ENCODE data around the gene CYB561. TPM values are rescaled to one million over a fixed set of nuclear protein-coding genes. Genes with fewer than 3 reads are reported as not detected.

The CYB561 gene
- total and polyA plus RNA-seq, 2 of the 4 experiments (the other 2 are of a cell fraction): 2.5 to 3.0 TPM

DNA sequence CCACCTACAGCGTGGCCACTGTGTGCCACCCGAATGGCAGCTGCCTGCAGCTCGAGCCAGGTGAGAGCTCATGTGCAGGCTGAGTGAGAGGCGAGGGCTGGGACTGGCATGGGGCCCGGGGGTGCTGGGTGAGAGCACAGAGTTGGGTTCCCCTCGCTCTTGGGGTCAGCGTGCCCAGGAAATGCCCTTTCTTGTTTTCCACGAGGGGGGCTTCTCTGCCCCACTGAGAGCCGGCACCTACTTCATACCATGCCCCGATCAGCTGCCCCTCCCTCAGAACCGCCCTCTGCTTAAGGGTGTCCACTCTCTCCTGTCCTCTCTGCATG lies 40.9 kb upstream of the CYB561 start:
- Histone ChIP-seq H3K14ac (replicated peaks; ENCODE audit: low read depth, low read length) (no peak overlapping the region), H3K79me1 (ENCODE audit: low read depth in 1 of 2, low read length in 2 of 2) (no peaks in the 10 kb centered on the region), H3K18ac (ENCODE audit: low read depth, low read length) (no peak overlapping the region), H3K9me3 (ENCODE audit: control insufficient read depth, insufficient read depth, low read length) (no peaks in the 10 kb centered on the region), H3K9ac (ENCODE audit: low read depth, low read length) (no peak overlapping the region), H3K9me1 (ENCODE audit: insufficient read depth, low read length) (no peaks in the 10 kb centered on the region; the same call in 1 of the 2 replicates), H2AK5ac (ENCODE audit: low read depth, low read length) (no peak overlapping the region), H2BK120ac (ENCODE audit: low read depth, low read length) (no peak overlapping the region), H3K27me3 (ENCODE audit: control insufficient read depth, insufficient read depth, low read length) (peaks cover 11% of the 10 kb centered on the region; the same call in 1 of the 2 replicates), H2BK20ac (ENCODE audit: low read depth, low read length) (no peak overlapping the region), H4K5ac (ENCODE audit: low read depth, low read length) (no peak overlapping the region), H3K4me1 (ENCODE audit: control insufficient read depth, insufficient read depth, low read length) (no peaks in the 10 kb centered on the region), H3K4me2 (ENCODE audit: low read depth, low read length) (no peak overlapping the region), H3K4me3 (ENCODE audit: insufficient read depth, low read depth, low read length) (no peak overlapping the region), H3K27ac (ENCODE audit: insufficient read depth, low read length) (no peak overlapping the region), H2AK9ac (replicated peaks; ENCODE audit: low read depth, low read length, poor library complexity) (no peak overlapping the region), H3K36me3 (ENCODE audit: control insufficient read depth, insufficient read depth, low read length) (no peaks in the 10 kb centered on the region), H2BK15ac (ENCODE audit: low read depth, low read length) (no peak overlapping the region), H4K91ac (ENCODE audit: insufficient read depth, low read depth, low read length) (no peak overlapping the region), H2BK5ac (ENCODE audit: low read depth, low read length, poor library complexity, severe bottlenecking) (no peak overlapping the region), H3K4ac (ENCODE audit: low read depth, low read length) (no peak overlapping the region), H2AFZ (replicated peaks; ENCODE audit: low read length, poor library complexity) (no peak overlapping the region), H3K56ac (ENCODE audit: extremely low read depth, insufficient read depth, low read length) (no peak overlapping the region), H3K23ac (ENCODE audit: low read depth, low read length) (no peak overlapping the region), H4K8ac (ENCODE audit: low read depth in 2 of 2, low read length in 2 of 2) (no peak overlapping the region), H4K20me1 (ENCODE audit: insufficient read depth, low read length) (no peaks in the 10 kb centered on the region)
- no peak for ATAC-seq (ENCODE audit: low read depth)
- TF ChIP-seq, protein P1, sequence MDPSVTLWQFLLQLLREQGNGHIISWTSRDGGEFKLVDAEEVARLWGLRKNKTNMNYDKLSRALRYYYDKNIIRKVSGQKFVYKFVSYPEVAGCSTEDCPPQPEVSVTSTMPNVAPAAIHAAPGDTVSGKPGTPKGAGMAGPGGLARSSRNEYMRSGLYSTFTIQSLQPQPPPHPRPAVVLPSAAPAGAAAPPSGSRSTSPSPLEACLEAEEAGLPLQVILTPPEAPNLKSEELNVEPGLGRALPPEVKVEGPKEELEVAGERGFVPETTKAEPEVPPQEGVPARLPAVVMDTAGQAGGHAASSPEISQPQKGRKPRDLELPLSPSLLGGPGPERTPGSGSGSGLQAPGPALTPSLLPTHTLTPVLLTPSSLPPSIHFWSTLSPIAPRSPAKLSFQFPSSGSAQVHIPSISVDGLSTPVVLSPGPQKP (IDR thresholded peaks at IDR 0.05; ENCODE audit: borderline replicate concordance, low read depth, low read length): no peak
- TF ChIP-seq MAFK (IDR thresholded peaks at IDR 0.05; ENCODE audit: low read depth, low read length) (no peak), POLR2A (IDR thresholded peaks at IDR 0.05; ENCODE audit: low read depth, low read length) (no peak), SMC3 (IDR thresholded peaks at IDR 0.05; ENCODE audit: low read depth, low read length) (no peak), MXI1 (IDR thresholded peaks at IDR 0.05; ENCODE audit: borderline replicate concordance, low read depth, low read length) (no peak), FOS (IDR thresholded peaks at IDR 0.05; ENCODE audit: low read depth, low read length) (no peak), NFE2L2 (IDR thresholded peaks at IDR 0.05; ENCODE audit: low read depth, low read length) (no peak), MAZ (IDR thresholded peaks at IDR 0.05; ENCODE audit: borderline replicate concordance, low read depth, low read length) (no peak), CHD1 (IDR thresholded peaks at IDR 0.05; ENCODE audit: low read depth, low read length) (no peak), RCOR1 (IDR thresholded peaks at IDR 0.05; ENCODE audit: insufficient replicate concordance, low read length) (no peak), BHLHE40 (IDR thresholded peaks at IDR 0.05; ENCODE audit: low read depth, low read length) (no peak), CEBPB (IDR thresholded peaks at IDR 0.05; ENCODE audit: low read depth, low read length) (no peak), RFX5 (IDR thresholded peaks at IDR 0.05; ENCODE audit: low read depth, low read length) (no peak), RAD21 (IDR thresholded peaks at IDR 0.05; ENCODE audit: low read length) (no peak)
- TF ChIP-seq, protein P2, sequence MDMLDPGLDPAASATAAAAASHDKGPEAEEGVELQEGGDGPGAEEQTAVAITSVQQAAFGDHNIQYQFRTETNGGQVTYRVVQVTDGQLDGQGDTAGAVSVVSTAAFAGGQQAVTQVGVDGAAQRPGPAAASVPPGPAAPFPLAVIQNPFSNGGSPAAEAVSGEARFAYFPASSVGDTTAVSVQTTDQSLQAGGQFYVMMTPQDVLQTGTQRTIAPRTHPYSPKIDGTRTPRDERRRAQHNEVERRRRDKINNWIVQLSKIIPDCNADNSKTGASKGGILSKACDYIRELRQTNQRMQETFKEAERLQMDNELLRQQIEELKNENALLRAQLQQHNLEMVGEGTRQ (IDR thresholded peaks at IDR 0.05; ENCODE audit: low read depth, low read length): no peak
- TF ChIP-seq, protein P3, sequence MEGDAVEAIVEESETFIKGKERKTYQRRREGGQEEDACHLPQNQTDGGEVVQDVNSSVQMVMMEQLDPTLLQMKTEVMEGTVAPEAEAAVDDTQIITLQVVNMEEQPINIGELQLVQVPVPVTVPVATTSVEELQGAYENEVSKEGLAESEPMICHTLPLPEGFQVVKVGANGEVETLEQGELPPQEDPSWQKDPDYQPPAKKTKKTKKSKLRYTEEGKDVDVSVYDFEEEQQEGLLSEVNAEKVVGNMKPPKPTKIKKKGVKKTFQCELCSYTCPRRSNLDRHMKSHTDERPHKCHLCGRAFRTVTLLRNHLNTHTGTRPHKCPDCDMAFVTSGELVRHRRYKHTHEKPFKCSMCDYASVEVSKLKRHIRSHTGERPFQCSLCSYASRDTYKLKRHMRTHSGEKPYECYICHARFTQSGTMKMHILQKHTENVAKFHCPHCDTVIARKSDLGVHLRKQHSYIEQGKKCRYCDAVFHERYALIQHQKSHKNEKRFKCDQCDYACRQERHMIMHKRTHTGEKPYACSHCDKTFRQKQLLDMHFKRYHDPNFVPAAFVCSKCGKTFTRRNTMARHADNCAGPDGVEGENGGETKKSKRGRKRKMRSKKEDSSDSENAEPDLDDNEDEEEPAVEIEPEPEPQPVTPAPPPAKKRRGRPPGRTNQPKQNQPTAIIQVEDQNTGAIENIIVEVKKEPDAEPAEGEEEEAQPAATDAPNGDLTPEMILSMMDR (conservative IDR thresholded peaks at IDR 0.05; ENCODE audit: low read depth, low read length): no peak
- intact Hi-C loops (cut with micrococcal nuclease): no loop called here
- CTCF ChIA-PET: interaction anchor here (1.0 kb wide), 1 partner anchor 125 kb away, joined by 3 read pairs; no protein-coding TSS in a partner anchor
- in situ Hi-C loops (cut with MboI; ENCODE audit: low sequenced_read_pairs): no loop called here
- POLR2A ChIA-PET (ENCODE audit: unreplicated experiment): no interaction called here
- 91% methylated on average over 7 of the region's 11 CpGs; no CpG with 5 or more reads in 1 of the 2 experiments for WGBS, 2 experiments (ENCODE audit: extremely low coverage in 2 of 2, insufficient read length in 1 of 2)
- dilution Hi-C loops (cut with HindIII; ENCODE audit: low sequenced_read_pairs, unreplicated experiment): no loop called here
- no TSS peak for BruUV-seq (replicated peaks)
- DNase-seq: no peak

All from IMR-90 (cell line).